ENCODE data around the gene ALKBH2.
A peak's percentile ranks its signal among the peaks of the same experiment; 100 is the strongest.

Gene ALKBH2

GRCh38 chr12:109112720-109113465 lies 19.6 kb upstream of the ALKBH2 start:
- peak in 1 of 2 experiments; percentile 24 for DNase-seq (ENCODE audit: low read depth in 1 of 2, low spot score in 1 of 2)
- no peak for TF ChIP-seq SPI1 (IDR thresholded peaks at IDR 0.05; ENCODE audit: borderline replicate concordance, low read depth)
- Histone ChIP-seq H3K27ac (replicated peaks) (peak overlapping the region; percentile 21; the same call in 1 of the 2 replicates), H3K4me3 (replicated peaks; ENCODE audit: insufficient read depth, low read length) (no peak overlapping the region), H3K27me3 (ENCODE audit: insufficient read depth, poor library complexity, severe bottlenecking) (no peaks in the 10 kb centered on the region)

GRCh38 chr12:109110988-109111495 lies 17.8 kb upstream of the ALKBH2 start:
- TF ChIP-seq POLR2AphosphoS5 (IDR thresholded peaks at IDR 0.05; ENCODE audit: low read depth) (peak; percentile 18; the same call in 1 of the 2 replicates), GABPA (IDR thresholded peaks at IDR 0.05; ENCODE audit: low read depth) (no peak)
- Histone ChIP-seq H3K27ac (replicated peaks) (no peak overlapping the region), H3K4me3 (replicated peaks; ENCODE audit: insufficient read depth, low read length) (no peak overlapping the region), H3K27me3 (ENCODE audit: insufficient read depth, poor library complexity, severe bottlenecking) (no peaks in the 10 kb centered on the region)
- DNase-seq (ENCODE audit: low read depth in 1 of 2, low spot score in 1 of 2), result no peak

- no peaks in the 10 kb centered on the region for H3K27me3 ChIP-seq (ENCODE audit: insufficient read depth, poor library complexity, severe bottlenecking)
- TF ChIP-seq SPI1 (IDR thresholded peaks at IDR 0.05; ENCODE audit: borderline replicate concordance, low read depth) (no peak), POLR2AphosphoS5 (IDR thresholded peaks at IDR 0.05; ENCODE audit: low read depth) (no peak), REST (IDR thresholded peaks at IDR 0.05; ENCODE audit: insufficient replicate concordance, low read depth) (peak; percentile 22)
- no peak overlapping the region for H3K27ac ChIP-seq (replicated peaks)
- H3K4me3 ChIP-seq (replicated peaks; ENCODE audit: insufficient read depth, low read length), result no peak overlapping the region
- no peak for DNase-seq (ENCODE audit: low read depth in 1 of 2, low spot score in 1 of 2)
These were observed 16.6 kb upstream of the ALKBH2 start for GRCh38 chr12:109109746-109110350.

GRCh38 chr12:109105176-109105575 lies 11.9 kb upstream of the ALKBH2 start:
- no peak overlapping the region for H3K27ac ChIP-seq (replicated peaks)
- H3K4me3 ChIP-seq (replicated peaks; ENCODE audit: insufficient read depth, low read length), result no peak overlapping the region
- TF ChIP-seq REST (IDR thresholded peaks at IDR 0.05; ENCODE audit: insufficient replicate concordance, low read depth) (no peak), GABPA (IDR thresholded peaks at IDR 0.05; ENCODE audit: low read depth) (no peak), POLR2AphosphoS5 (IDR thresholded peaks at IDR 0.05; ENCODE audit: low read depth) (no peak), SPI1 (IDR thresholded peaks at IDR 0.05; ENCODE audit: borderline replicate concordance, low read depth) (no peak), CTCF (IDR thresholded peaks at IDR 0.05; ENCODE audit: insufficient read depth, low read length) (no peak)
- no peaks in the 10 kb centered on the region for H3K27me3 ChIP-seq (ENCODE audit: insufficient read depth, poor library complexity, severe bottlenecking)
- DNase-seq (ENCODE audit: low read depth in 1 of 2, low spot score in 1 of 2), result no peak

GRCh38 chr12:109102491-109102890 lies 9.2 kb upstream of the ALKBH2 start:
- TF ChIP-seq GABPA (IDR thresholded peaks at IDR 0.05; ENCODE audit: low read depth) (no peak), CTCF (IDR thresholded peaks at IDR 0.05; ENCODE audit: insufficient read depth, low read length) (no peak)
- H3K27ac ChIP-seq (replicated peaks), result no peak overlapping the region
- no peaks in the 10 kb centered on the region for H3K27me3 ChIP-seq (ENCODE audit: insufficient read depth, poor library complexity, severe bottlenecking)
- no peak overlapping the region for H3K4me3 ChIP-seq (replicated peaks; ENCODE audit: insufficient read depth, low read length)
- DNase-seq (ENCODE audit: low read depth in 1 of 2, low spot score in 1 of 2), result no peak

Measured in HL-60 (cell line).